Ammon's horn (tissue), 1 donor: ENCODE measurements around the gene DGKQ.
"Not testable (repeated sequence)": the region's sequence is repeated elsewhere in the genome, so short reads cannot be mapped to it uniquely, and the experiment has no call there.

Source experiments
- DNase-seq: peaks from one replicate; pipeline ENCODE4 v3.0.0-alpha.2; 2016; ENCODE audit warnings: low spot score

Gene DGKQ

GRCh38 chr4:948101-948935, 25.1 kb downstream of the DGKQ start:
- DNase-seq = no peak

DNA sequence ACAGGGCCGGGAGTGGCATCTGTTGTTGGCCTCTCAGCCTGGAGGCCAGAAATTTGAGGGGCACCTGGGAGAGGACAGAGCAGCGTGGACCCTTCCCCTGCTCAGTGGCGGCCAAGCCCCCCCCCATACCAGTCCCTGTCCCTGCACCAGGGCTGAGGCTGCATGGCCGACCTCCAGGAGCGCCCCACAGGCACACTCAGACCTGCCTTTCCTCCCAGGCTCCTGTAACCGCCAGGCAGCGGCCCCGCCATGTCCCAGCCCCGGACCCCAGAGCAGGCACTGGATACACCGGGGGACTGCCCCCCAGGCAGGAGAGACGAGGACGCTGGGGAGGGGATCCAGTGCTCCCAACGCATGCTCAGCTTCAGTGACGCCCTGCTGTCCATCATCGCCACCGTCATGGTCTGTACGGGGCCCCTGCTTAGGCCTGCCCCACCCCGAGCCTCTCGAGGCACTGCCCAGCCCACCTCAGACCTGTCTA, 25.8 kb downstream of the DGKQ start:
- no peak for DNase-seq

DNA sequence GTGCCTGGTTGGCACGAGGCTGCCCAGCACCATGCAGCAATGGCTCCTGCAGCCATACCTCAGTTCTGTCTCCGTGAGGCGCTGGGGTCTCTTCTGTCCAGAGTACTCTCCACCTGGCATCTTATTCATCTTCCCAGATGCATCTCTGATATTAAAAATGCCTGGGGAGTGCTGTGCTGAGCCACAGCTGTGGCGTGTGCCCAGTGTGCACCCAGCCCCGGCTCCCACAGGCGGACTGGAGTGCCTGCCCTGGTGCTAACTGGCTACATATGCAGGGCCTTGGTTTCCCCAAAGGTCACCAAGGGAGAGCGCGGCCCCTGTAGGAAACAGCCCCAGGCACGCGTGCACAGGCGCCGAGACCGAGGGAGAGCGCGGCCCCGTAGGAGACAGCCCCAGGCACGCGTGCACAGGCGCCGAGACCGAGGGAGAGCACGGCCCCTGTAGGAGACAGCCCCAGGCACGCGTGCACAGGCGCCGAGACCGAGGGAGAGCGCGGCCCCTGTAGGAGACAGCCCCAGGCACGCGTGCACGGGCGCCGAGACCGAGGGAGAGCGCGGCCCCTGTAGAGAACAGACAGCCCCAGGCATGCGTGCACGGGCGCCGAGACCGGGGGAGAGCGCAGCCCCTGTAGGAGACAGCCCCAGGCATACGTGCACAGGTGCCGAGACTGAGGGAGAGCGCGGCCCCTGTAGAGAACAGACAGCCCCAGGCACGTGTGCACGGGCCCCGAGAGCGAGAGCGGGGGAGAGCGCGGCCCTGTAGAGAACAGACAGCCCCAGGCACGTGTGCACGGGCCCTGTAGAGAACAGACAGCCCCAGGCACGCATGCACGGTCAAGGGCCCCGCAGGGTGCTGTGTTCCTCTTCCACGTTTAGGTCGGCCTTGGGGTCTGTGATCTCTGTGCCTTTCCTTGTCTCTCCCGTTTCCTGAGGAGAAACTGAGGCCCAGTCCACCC, 26.6 kb downstream of the DGKQ start:
- no peak for DNase-seq

DNA sequence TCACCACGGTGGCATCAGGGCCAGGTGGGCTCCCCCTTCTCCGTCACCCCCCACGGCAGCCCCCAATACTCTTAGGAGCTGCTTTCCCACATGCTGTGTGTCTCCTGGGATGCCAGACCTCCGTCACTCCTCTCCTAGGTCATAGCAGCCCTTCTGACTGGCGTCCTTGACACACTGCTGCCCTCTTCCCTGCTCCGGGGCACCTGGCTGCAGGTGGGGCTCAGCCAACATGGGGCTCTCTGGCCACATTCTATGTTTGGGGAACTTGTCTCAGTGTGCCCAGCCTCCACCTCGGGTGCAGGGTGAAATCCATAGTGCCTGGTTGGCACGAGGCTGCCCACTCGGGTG, 27.3 kb downstream of the DGKQ start:
- no peak for DNase-seq

GRCh38 chr4:945274-946102, 27.9 kb downstream of the DGKQ start:
- no peak for DNase-seq

- DNase-seq = not testable (repeated sequence)
These were observed 33.9 kb downstream of the DGKQ start for GRCh38 chr4:939508-939907.

- no peak for DNase-seq
These were observed 40.7 kb downstream of the DGKQ start for GRCh38 chr4:932713-933070.

DNA sequence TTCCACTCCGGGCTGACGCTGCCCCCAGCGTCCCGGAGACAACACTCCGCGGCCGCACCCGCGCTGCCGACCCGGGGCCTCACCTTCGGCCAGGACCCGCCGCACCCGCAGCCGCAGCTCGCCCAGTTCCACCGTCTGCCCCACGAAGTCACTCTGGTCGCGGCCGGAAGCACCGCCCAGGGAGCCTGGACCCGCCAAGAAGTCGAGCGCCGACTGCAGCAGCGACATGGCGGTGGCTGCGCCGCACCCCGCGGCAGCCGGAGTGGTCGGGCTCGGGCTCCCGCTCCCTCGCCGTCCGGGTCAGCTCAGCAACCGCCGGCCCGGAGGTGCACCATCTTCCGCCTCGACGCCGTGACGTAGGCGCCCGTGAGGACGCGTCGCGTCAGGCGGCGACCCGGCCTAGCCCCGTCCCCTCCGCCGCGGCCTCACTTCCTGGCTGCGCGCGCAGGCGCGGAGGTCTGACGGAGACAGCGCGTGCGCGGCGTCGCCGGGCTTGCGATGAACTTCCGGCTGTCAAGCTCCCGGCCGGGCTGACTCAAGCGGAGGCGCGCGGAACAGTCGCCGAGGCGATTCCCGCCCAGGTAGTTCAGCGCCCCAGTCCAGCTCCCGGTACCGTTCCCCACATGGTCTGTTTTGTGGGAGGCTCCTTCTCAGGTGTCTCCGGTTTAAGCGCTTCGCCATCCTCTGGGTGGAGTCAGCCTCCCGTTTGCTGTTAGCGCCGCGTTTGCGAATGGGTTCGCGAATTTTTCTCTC, 41.2 kb downstream of the DGKQ start, which contains the start of the genes GAK and TMEM175:
Gene GAK (minus strand): TSS at position 357 of the 753 bp plus-strand sequence. CDS start 129 bp downstream, at position 228.
Gene TMEM175 (plus strand): TSS at position 501 of the 753 bp plus-strand sequence. CDS start 15,280 bp downstream, outside the sequence.
- DNase-seq = peak; percentile 95

DNA sequence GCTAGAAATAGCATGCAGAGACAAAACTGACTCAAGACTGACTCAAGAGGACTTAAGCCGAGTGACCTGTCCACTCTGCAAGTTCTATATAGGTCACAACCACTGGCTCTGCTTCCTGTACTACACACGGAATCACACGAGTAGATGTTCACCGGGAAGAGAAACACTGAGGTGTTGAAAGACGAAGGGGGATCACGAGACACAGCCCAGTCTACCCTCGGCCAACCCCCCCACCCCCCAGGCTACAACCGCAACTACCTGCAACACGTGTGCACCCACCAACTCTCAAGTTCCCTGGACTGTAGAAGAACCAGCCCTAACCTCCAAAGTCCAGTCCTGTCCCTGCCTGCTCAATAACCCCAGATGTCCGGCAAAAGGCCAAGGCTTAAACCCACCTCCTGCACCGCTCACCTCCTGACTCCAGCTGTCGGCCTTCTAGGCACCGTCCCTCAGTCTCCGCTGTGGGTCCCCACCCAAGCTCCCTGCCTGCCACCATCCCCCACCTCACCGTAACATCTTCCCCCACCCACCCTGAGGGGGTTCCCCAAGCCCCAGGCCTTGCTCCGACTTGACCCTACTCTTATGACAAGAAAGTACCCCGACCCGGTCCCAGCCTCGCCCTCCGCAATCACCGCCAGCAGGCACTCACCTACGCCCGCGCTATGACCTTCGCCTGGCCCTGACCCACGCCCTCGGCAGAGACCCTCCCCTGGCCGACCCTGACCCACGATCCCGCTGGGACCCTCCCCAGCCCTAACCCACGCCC, 42.0 kb downstream of the DGKQ start:
- no peak for DNase-seq

DNA sequence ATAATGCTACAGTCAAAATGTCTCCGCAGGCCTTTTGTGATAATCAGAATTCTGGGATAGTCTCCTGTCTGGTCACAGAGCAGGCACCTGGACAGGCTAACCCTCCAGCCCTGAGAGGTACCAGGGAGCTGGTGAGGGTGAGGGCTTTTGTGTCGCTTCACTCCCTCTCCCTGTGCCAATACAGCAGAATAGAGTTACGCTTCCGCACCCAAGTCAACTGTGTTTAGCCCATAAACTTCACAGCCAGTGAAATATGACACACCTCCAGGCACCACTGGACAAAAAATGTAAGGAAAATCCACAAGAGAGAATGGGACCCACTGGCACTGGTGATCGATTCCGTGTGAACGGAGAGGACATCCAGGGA, 42.6 kb downstream of the DGKQ start:
- no peak for DNase-seq

DNA sequence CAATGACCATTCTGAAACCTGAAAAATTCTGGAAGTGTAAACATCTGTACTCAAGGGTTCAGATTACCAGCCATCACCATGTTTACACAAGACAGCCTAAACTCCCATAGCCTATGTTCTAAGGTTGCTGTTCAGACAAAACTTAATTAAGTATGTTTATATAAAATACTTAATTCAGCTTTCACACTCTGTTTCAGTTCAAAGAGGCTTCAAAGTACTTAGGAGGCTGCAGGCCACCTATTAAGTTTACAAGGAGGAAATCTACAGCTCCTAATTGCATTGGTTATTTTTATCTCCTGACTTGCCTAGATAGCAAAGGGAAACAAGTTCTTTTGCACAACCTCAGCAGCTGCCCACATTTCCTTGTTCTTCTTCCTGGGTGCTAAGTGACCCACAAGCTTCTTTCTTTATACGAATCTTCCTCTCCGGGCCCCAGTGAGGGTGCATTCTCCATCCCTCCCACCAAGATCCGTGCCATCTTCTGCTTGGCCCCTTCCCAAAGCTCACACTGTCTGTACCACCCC, 43.3 kb downstream of the DGKQ start:
- DNase-seq = peak; percentile 45

GRCh38 chr4:929096-929765, 44.1 kb downstream of the DGKQ start:
- DNase-seq = no peak

- not testable (repeated sequence) for DNase-seq
These were observed 45.8 kb downstream of the DGKQ start for GRCh38 chr4:927566-927965.

- no peak for DNase-seq
These were observed 46.8 kb downstream of the DGKQ start for GRCh38 chr4:926538-926937.

- DNase-seq = no peak
These were observed 47.4 kb downstream of the DGKQ start for GRCh38 chr4:925771-926500.

DNA sequence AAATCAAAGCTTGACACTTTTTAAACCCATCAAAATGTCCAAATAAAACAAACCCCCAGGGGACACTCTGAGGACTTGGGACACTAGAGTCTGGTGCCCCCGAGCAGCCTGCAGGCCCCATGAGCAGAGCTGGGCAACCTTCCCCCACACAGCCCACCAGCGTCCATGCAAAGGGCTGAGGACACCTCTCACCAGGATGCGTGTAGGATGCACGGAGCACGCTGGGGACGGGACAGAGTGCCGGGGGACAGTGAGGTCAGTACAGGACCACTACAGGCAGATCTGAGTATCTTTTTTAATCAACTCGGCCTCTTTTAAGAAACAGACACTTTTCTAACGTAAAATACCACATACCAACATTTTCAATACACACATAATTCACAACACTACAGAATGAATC, 48.2 kb downstream of the DGKQ start:
- DNase-seq = no peak

GRCh38 chr4:924107-925096, 49.0 kb downstream of the DGKQ start:
- no peak for DNase-seq
